ENCODE measurements around the gene MEF2C. TPM values are rescaled to one million over a fixed set of nuclear protein-coding genes. Genes with fewer than 3 reads are reported as not detected.

The MEF2C gene
- total RNA-seq = 0.42 and 2.1 TPM in 2 replicates

DNA sequence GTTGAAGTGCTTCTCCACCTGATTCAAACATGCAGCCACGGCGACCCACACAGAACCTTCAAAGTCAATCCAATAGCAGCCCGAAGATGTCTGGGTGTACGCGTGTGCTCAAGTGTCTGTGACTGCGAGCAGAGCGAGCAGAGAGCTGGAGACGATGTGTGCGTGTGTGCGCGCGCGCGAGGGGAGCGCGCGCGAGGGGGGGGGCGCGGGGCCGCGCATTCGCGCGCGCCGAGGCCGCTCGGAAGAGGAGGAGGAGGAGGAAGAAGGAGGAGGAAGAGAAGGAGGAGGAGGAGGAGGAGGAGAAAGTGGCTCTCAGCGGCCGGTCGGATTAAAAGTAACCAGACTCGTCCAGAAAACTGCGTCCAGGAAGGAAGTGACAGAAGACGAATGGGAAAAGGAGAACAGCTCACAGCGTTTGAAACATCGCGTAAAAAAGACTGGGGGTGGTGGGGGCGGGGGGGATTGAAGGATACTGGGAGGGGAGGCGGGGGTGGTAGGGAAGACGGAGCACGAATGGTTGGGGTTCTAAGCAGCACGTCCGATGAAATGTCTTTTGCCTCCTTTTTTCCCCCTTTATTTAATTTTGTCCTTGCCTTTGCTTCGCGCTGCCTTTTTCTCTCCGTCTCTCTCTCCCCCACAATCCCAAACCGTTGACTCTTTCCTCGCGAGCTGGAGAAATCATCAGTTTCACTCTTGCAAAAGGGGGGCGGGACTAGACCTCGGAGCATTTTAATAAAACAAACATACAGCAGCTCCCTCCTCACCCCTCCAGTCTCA lies at the start of gene MEF2C:
Gene MEF2C (minus strand): TSS at position 126 of the 777 bp plus-strand sequence. CDS start 59,396 bp downstream, outside the sequence.

